Activated CD4-positive, alpha-beta T cell treated with anti-CD3 and anti-CD28 coated beads, Interleukin-2, amount 10 ng/mL, durations not matched to agents 24 days and 14 days (primary cell): ENCODE measurements around the gene CHKB. TPM values are rescaled to one million over a fixed set of nuclear protein-coding genes. Genes with fewer than 3 reads are reported as not detected.

ENCODE experiments used
- DNase-seq: peaks from one replicate; pipeline ENCODE4 v3.0.0; 2022
- H3K27ac Mint-ChIP-seq: one replicate; pipeline ENCODE4 v1.8.0; 2022; ENCODE audit warnings: mild to moderate bottlenecking, mixed read lengths
- H3K27me3 Mint-ChIP-seq: one replicate; pipeline ENCODE4 v1.8.0; 2022; ENCODE audit warnings: mixed read lengths
- H3K36me3 Mint-ChIP-seq: one replicate; pipeline ENCODE4 v1.8.0; 2022; ENCODE audit warnings: low read depth, mild to moderate bottlenecking, mixed read lengths
- H3K4me1 Mint-ChIP-seq: one replicate; pipeline ENCODE4 v1.8.0; 2021; ENCODE audit warnings: mixed read lengths
- H3K4me3 Mint-ChIP-seq: one replicate; pipeline ENCODE4 v1.8.0; 2022; ENCODE audit warnings: mild to moderate bottlenecking, moderate library complexity, mixed read lengths
- H3K9me3 Mint-ChIP-seq: one replicate; pipeline ENCODE4 v1.8.0; 2021; ENCODE audit warnings: mixed read lengths
- intact Hi-C: fragments of 100-400 bp; cut with micrococcal nuclease; formaldehyde crosslinking; loops from one replicate; pipeline ENCODE4 v1.15.1; 2023
- total RNA-seq: library from RNA; stranded (reverse); gene quantifications from 2 replicates; pipeline ENCODE4 v1.2.3, GENCODE V29; 2022

Gene CHKB, protein sequence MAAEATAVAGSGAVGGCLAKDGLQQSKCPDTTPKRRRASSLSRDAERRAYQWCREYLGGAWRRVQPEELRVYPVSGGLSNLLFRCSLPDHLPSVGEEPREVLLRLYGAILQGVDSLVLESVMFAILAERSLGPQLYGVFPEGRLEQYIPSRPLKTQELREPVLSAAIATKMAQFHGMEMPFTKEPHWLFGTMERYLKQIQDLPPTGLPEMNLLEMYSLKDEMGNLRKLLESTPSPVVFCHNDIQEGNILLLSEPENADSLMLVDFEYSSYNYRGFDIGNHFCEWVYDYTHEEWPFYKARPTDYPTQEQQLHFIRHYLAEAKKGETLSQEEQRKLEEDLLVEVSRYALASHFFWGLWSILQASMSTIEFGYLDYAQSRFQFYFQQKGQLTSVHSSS
- 83.2 and 84.7 TPM in 2 replicates for total RNA-seq

DNA sequence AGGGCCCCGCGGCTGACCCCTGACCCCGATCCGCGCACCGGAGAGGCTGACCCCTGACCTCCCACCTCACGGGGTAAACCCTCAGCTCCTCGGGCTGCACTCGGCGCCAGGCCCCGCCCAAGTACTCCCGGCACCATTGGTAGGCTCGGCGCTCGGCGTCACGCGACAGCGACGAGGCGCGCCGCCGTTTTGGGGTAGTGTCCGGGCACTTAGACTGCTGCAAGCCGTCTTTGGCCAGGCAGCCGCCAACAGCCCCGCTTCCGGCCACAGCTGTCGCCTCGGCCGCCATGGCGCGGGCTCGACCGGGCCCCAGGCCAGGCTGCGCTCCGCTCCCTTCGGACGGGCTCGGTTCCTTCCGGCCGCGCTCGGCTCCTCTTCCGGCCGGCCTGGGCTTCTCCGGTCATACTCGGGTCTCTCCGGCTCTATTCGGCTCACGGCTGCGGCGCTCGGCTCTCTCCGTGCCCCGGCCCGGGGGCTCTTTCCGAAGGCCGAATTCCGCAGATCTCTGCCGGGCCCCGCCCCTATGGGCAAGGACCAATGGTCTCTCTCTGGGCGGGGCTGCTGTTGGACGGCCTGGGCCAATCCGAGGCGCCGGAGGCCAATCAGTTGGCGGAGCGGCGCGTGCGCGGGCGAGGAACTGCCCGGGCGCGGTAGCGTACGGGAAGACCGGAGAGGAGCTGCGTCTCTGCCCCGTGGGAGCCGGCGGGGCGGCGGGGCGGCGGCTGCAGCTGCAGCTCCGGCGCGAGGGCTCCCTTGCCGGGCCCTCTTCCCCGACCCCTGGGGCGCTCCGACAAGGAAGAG is at the start of gene CHKB:
TSS of gene CHKB (minus strand) at position 357 of the 801 bp plus-strand sequence. CDS start at position 289, 68 bp downstream.
- no peaks in the 10 kb centered on the region for H3K9me3 Mint-ChIP-seq
- peak within 1 kb of the TSS; percentile 93 for H3K4me3 Mint-ChIP-seq
- no peaks in the 10 kb centered on the region for H3K27me3 Mint-ChIP-seq
- DNase-seq: peak; percentile 100
- H3K36me3 Mint-ChIP-seq: peaks cover 18% of the 10 kb centered on the region
- intact Hi-C loops: loop anchor here (1.0 to 2.0 kb wide), 8 partner anchors 19 to 112 kb away; partner anchors contain the start of genes ARSA, LMF2, SCO2 and TYMP
- peak within 1 kb of the TSS; percentile 93 for H3K27ac Mint-ChIP-seq
- peaks cover 14% of the 10 kb centered on the region for H3K4me1 Mint-ChIP-seq

DNA sequence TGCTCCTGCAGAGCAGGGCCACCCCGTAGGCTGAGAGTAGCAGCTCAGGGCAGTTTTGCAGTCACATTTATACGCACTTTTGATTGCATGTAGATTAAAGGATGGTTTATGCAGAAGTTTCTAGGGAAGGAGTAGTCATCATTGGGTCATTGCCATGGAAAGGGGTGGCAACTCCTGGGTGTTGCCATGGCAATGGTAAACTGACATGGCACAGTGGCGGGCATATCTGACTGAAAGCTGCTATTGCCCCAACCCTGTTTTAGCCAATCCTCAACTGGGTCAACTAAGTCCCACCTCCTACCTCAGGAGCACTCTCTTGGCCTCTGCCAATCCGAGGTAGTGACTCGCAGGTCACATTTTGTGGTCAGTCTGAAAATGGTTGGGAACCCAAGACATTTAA is 47.7 kb upstream of the CHKB start:
- H3K27ac Mint-ChIP-seq: no peak overlapping the region
- no peak for DNase-seq
- intact Hi-C loops: no loop called here
- no peaks in the 10 kb centered on the region for H3K9me3 Mint-ChIP-seq
- peaks cover 4% of the 10 kb centered on the region for H3K27me3 Mint-ChIP-seq
- H3K36me3 Mint-ChIP-seq: peaks cover under 1% of the 10 kb centered on the region
- H3K4me3 Mint-ChIP-seq: no peak overlapping the region
- H3K4me1 Mint-ChIP-seq: peaks cover 14% of the 10 kb centered on the region

DNA sequence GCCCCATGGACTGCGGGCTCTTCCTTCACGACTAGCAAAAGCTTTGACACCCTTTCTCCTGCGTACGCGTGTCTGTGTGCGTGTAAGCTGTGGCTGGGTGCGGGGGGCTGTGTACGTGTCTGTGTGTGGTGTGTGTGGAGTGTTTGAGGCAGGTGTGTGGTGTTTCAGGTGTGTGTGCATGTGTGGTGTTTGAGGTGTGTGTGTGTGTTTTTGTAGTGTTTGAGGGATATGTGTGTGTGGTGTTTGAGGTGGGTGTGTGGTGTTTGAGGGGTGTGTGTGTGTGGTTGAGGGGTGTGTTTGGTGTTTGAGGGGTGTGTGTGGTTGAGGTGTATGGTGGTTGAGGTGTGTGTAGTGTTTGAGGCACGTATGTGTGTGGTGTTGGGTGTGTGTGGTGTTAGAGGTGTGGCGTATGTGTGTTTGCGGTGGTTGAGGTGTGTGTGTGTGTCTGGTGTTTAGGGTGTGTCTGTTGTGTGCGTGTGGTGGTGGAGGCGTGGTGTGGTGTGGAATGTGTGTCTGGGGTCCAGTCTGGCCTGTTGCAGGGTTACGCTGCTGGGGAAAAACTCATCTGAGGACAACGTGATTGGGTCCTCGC is 46.0 kb upstream of the CHKB start:
- H3K4me1 Mint-ChIP-seq: peaks cover 14% of the 10 kb centered on the region
- DNase-seq: no peak
- peak overlapping the region; percentile 72 for H3K27ac Mint-ChIP-seq
- H3K27me3 Mint-ChIP-seq: peaks cover 2% of the 10 kb centered on the region
- H3K4me3 Mint-ChIP-seq: peak overlapping the region; percentile 94
- intact Hi-C loops: loop anchor here (2.0 to 5.0 kb wide), 2 partner anchors 46 to 64 kb away; partner anchors contain the start of gene CHKB
- H3K9me3 Mint-ChIP-seq: no peaks in the 10 kb centered on the region
- H3K36me3 Mint-ChIP-seq: peaks cover 9% of the 10 kb centered on the region

DNA sequence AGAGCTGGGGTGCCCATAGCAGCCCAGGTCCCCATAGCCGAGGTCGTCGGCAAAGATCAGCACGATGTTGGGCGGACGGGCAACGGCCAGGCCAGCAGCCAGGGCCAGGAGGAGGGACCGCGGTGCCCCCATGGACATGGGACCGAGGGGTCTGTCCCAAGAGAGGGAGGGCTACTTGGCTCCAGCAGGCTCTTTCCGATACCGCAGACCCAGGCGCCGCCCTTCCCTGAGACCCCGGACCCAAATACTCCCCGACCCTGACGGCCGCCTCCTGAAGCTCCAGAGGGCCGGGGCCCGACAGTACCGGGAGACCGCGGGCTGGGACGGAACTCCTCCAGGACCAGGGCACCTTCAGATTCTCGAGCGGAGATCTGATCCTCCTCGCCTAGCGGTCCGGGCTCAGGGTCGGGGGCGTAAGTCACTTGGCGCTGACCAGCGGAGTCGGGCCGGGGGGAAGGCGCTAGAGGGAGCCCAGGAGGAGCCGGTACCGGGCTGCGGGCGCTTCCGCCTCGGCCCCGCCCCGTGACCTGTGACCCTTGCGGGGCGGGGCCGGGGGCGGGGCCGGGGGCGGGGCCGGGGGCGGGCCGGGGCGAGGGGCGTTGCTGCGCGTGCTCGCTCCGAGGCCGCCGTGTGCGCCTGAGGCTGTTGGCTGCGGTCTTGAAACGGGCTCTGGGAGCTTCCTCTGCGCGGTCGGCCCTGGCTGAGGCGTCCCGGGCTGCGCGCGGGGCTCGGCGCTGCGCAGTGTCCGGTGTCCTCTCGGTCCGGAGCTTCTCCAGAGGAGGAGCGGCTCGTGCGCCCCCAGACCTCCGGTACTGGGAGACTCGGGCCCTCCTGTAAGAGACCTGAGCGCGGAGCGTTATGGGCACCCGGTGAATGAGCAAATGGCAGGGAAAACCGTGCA is 45.2 kb upstream of the CHKB start, which contains the start of gene ARSA:
TSS of gene ARSA (minus strand) at position 511 of the 901 bp plus-strand sequence. CDS start at position 138, 373 bp downstream.
- Mint-ChIP-seq H3K9me3 (no peaks in the 10 kb centered on the region), H3K36me3 (peaks cover 9% of the 10 kb centered on the region), H3K4me3 (peak within 1 kb of the TSS; percentile 94), H3K27me3 (no peaks in the 10 kb centered on the region), H3K4me1 (peaks cover 16% of the 10 kb centered on the region), H3K27ac (peak within 1 kb of the TSS; percentile 75)
- intact Hi-C loops: loop anchor here (2.0 to 5.0 kb wide), 2 partner anchors 45 to 64 kb away; partner anchors contain the start of gene CHKB
- peak; percentile 94 for DNase-seq

DNA sequence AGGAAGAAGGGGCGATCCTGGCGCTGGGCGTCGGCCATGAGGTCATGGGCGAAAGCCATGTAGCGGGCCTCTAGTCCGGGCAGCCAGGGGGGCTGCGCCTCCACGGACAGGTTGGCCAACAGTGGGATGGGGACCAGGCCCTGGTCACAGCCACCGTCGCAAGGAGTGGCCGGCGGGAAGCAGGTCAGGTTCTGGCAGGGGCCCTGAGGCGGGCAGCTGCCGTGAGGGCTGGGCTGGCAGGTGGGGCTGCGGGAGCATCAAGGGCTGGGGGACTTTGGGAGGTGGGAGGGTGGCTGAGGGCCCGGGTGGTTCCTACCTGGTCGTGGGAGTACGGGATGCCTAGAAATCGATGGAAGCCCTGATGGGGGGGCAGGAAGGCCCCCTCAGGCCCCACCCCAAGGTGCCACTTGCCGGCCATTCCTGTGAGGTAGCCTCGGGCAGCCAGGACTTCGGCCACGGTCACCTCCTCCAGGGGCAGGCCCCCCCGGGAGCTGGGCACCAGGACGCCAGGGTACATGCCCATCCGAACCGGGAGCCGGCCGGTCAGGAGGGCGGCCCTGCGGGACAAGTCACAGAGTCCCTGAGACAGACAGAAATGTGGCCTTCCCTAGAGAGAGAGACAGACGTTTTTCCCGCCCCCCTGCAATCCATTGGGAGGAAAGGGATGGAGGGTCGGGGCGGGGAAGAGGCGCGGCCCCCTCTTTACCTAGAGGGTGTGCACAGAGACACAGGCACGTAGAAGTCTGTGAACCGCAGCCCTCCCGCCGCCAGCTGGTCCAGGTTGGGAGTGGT is 44.4 kb upstream of the CHKB start:
- Mint-ChIP-seq H3K4me3 (peak overlapping the region; percentile 94), H3K9me3 (no peaks in the 10 kb centered on the region), H3K36me3 (peaks cover 9% of the 10 kb centered on the region), H3K27ac (peak overlapping the region; percentile 79), H3K27me3 (no peaks in the 10 kb centered on the region), H3K4me1 (peaks cover 24% of the 10 kb centered on the region)
- intact Hi-C loops: loop anchor here (5.0 kb wide), 1 partner anchor 65 kb away; no protein-coding TSS in a partner anchor
- no peak for DNase-seq

DNA sequence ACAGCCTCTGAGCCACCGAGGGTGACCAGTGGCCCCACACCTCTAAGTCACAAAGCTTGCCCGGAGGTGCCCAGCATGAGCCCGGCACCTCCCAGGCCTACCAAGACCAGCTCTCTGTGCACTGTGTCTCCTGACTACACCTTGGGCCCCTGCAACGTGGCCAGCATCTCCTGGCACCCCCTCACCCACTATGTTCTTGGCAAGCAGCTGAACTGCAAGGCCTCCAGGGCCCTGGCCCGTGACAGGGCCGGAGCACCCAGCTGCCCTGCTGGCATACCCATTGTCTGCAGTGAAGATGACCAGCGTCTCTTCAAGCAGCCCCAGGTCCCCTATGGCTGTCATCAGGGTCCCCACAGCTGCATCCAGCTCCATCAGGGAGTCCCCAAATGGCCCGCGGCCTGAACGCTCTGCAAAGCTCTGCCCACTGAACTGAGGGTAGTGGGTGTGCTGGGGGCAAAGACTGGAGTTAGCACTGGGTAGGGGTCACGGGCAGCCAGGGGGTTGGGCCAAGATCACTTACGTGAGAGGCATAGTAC is 43.7 kb upstream of the CHKB start:
- peak overlapping the region; percentile 79 for H3K4me3 Mint-ChIP-seq
- H3K36me3 Mint-ChIP-seq: peaks cover 9% of the 10 kb centered on the region
- intact Hi-C loops: loop anchor here (5.0 kb wide), 1 partner anchor 66 kb away; no protein-coding TSS in a partner anchor
- DNase-seq: no peak
- H3K27me3 Mint-ChIP-seq: no peaks in the 10 kb centered on the region
- H3K4me1 Mint-ChIP-seq: peaks cover 30% of the 10 kb centered on the region
- H3K9me3 Mint-ChIP-seq: no peaks in the 10 kb centered on the region
- peak overlapping the region; percentile 79 for H3K27ac Mint-ChIP-seq

DNA sequence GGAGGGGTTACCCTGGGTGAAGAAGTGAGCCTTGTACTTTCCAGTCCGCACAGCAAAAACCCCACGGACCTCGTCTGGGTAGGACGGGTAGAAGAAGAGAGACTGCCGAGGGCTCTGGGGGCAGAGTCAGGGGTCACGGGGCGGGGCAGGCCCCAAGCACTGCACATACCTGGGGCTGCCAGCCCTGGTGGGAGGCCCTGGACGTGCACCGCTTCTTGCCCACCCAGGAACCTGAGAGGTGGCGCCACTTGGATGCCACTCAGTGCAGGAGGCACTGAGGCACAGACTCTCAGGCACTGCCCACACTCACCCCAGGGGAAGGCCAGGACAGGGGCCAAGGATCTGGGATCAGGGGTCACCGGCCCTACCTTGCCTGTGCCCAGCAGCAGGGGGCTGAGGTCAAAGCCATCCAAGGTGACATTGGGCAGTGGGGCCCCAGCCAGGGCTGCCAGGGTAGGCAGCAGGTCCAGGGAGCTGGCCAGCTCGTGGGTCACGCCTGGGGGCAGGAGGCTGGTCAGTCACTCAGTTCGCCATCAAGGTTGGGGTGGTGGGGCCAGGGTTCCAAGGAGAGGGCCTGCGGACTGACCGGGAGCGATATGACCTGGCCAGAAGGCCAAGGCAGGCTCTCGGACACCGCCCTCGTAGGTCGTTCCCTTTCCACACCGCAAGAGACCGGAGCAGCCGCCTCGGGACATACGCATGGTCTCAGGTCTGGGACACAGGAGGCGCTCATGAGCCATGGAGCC is 43.1 kb upstream of the CHKB start:
- intact Hi-C loops: loop anchor here (5.0 kb wide), 1 partner anchor 67 kb away; no protein-coding TSS in a partner anchor
- no peak for DNase-seq
- H3K4me1 Mint-ChIP-seq: peaks cover 37% of the 10 kb centered on the region
- no peak overlapping the region for H3K4me3 Mint-ChIP-seq
- no peak overlapping the region for H3K27ac Mint-ChIP-seq
- peaks cover 9% of the 10 kb centered on the region for H3K36me3 Mint-ChIP-seq
- H3K9me3 Mint-ChIP-seq: no peaks in the 10 kb centered on the region
- H3K27me3 Mint-ChIP-seq: no peaks in the 10 kb centered on the region

DNA sequence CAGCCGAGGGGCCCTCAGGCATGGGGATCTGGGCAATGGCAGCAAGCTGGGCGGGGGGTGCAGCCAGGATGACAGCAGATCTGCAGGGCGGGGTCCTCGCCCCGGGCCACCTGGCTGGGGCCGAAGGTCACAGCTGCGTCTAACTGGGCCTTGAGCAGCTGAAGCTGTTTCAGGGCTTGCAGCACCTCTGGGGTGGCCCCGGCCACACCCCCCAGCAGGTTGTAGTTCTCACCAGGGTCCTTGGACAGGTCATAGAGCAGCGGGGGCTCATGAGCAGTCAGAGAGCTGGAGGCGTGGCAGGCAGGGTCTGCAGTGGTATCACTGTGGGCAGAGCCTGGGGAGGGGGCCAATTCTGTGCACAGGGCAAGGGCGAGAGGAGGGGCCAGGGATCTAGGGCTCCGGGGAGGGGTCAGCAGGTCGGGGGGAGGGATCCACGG is 42.5 kb upstream of the CHKB start:
- no peak overlapping the region for H3K4me3 Mint-ChIP-seq
- no peaks in the 10 kb centered on the region for H3K9me3 Mint-ChIP-seq
- H3K4me1 Mint-ChIP-seq: peaks cover 42% of the 10 kb centered on the region
- H3K36me3 Mint-ChIP-seq: peaks cover 9% of the 10 kb centered on the region
- H3K27me3 Mint-ChIP-seq: no peaks in the 10 kb centered on the region
- intact Hi-C loops: loop anchor here (5.0 kb wide), 1 partner anchor 67 kb away; no protein-coding TSS in a partner anchor
- no peak overlapping the region for H3K27ac Mint-ChIP-seq
- DNase-seq: no peak

DNA sequence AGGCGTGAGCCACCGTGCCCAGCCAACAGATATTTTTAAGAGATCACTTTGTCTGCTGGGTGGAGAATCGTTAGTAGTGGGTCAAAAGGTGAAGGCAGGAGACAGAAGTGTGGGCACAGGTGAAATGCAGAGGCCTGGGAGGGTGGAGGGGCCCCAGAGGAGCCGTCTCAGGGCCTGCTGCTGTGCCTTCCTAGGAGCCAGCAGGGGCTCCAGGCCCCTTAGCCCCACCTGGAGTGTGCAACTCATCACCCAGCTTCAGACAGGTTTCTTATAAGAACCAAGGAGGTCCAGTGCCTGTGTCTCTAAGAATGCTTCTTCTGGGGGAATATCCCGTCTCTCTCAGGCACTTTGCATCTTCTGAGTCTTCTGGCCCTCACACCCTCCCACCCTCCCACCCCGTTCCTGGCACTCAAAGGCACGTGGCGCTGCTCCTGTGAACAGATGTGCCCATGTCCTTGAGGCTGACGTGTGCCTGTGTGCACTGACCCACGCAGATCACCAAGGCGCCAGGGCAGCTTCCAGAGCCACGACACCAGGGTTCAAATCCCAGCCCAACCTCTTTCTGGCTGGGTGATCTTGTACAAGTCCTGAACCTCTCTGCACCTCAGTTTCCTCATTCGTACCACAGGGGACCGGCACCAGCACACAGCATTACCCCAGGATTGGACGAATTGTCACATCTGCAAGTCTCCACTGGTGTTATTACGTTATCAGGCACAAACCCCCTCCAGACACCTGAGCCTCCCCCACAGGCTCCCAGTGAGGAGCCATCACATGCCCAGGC is 41.9 kb upstream of the CHKB start:
- intact Hi-C loops: loop anchor here (5.0 kb wide), 1 partner anchor 68 kb away; no protein-coding TSS in a partner anchor
- DNase-seq: no peak
- H3K9me3 Mint-ChIP-seq: no peaks in the 10 kb centered on the region
- H3K36me3 Mint-ChIP-seq: peaks cover 9% of the 10 kb centered on the region
- no peaks in the 10 kb centered on the region for H3K27me3 Mint-ChIP-seq
- peaks cover 46% of the 10 kb centered on the region for H3K4me1 Mint-ChIP-seq
- peak overlapping the region; percentile 14 for H3K4me3 Mint-ChIP-seq
- H3K27ac Mint-ChIP-seq: no peak overlapping the region

DNA sequence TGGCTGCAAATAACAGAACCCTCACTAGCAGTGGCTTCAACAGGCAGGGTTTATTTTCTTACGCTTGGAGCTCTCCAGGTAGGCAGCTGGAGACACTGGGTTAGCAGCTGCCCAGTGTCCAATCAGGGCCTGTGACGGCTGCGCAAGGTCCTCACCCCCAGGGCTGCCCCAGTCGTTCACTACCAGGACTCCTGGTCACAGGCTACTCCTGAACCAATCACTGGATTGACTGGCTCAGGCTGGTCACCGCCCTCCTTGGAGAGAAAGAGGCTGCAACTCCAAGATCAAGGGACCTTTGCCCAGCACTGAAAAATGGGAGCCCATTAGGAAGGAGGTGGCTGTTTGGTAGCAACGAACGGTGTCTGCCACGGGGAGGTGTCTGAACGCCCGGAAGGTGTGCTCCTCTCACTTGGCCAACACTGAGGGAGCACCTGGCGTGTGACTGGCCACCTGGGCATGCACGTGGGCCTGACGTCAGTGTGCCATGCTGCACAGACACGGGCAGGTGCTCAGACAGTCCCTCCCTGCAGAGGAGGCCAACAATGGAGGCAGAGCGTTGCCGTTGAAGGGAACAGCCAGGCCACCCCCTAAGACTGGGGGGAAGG is 40.2 kb upstream of the CHKB start:
- H3K27me3 Mint-ChIP-seq: no peaks in the 10 kb centered on the region
- peaks cover 39% of the 10 kb centered on the region for H3K4me1 Mint-ChIP-seq
- H3K9me3 Mint-ChIP-seq: no peaks in the 10 kb centered on the region
- no peak for DNase-seq
- peak overlapping the region; percentile 99 for H3K27ac Mint-ChIP-seq
- H3K4me3 Mint-ChIP-seq: no peak overlapping the region
- peaks cover 9% of the 10 kb centered on the region for H3K36me3 Mint-ChIP-seq
- intact Hi-C loops: no loop called here
